ENCODE data around the gene PGAM1. TPM values are rescaled to one million over a fixed set of nuclear protein-coding genes. Genes with fewer than 3 reads are reported as not detected.

The PGAM1 gene
- total and polyA plus RNA-seq, 2 of the 4 experiments (the other 2 are of a cell fraction), result 686 to 841 TPM

GRCh38 chr10:97434055-97434454 lies 8.1 kb downstream of the PGAM1 start:
- ATAC-seq (ENCODE audit: low read depth), result peak; percentile 66

More at GRCh38 chr10:97434055-97434454, 8.1 kb downstream of the PGAM1 start:
- Histone ChIP-seq H3K4me1 (ENCODE audit: control insufficient read depth, insufficient read depth, low read length) (no peaks in the 10 kb centered on the region), H4K8ac (ENCODE audit: low read depth in 2 of 2, low read length in 2 of 2) (no peak overlapping the region), H3K9ac (ENCODE audit: low read depth, low read length) (no peak overlapping the region), H3K36me3 (ENCODE audit: control insufficient read depth, insufficient read depth, low read length) (peaks cover 44% of the 10 kb centered on the region), H3K9me1 (ENCODE audit: insufficient read depth, low read length) (no peaks in the 10 kb centered on the region), H3K56ac (ENCODE audit: extremely low read depth, insufficient read depth, low read length) (no peak overlapping the region), H3K4me3 (ENCODE audit: insufficient read depth, low read depth, low read length) (no peak overlapping the region), H2BK20ac (ENCODE audit: low read depth, low read length) (no peak overlapping the region), H3K79me1 (ENCODE audit: low read depth in 1 of 2, low read length in 2 of 2) (peaks cover 3 to 19% of the 10 kb centered on the region in 2 experiments; a peak in 2 of 4 replicates), H2BK120ac (ENCODE audit: low read depth, low read length) (no peak overlapping the region), H2BK5ac (ENCODE audit: low read depth, low read length, poor library complexity, severe bottlenecking) (no peak overlapping the region), H3K14ac (replicated peaks; ENCODE audit: low read depth, low read length) (no peak overlapping the region), H3K9me3 (ENCODE audit: control insufficient read depth, insufficient read depth, low read length) (no peaks in the 10 kb centered on the region), H2AK5ac (ENCODE audit: low read depth, low read length) (no peak overlapping the region), H3K18ac (ENCODE audit: low read depth, low read length) (no peak overlapping the region), H3K23ac (ENCODE audit: low read depth, low read length) (no peak overlapping the region), H2BK15ac (ENCODE audit: low read depth, low read length) (no peak overlapping the region), H3K27me3 (ENCODE audit: control insufficient read depth, insufficient read depth, low read length) (no peaks in the 10 kb centered on the region), H4K20me1 (ENCODE audit: insufficient read depth, low read length) (peaks cover 22% of the 10 kb centered on the region), H3K4me2 (ENCODE audit: low read depth, low read length) (no peak overlapping the region), H3K27ac (ENCODE audit: insufficient read depth, low read length) (no peak overlapping the region), H4K5ac (ENCODE audit: low read depth, low read length) (no peak overlapping the region), H3K4ac (ENCODE audit: low read depth, low read length) (no peak overlapping the region), H4K91ac (ENCODE audit: insufficient read depth, low read depth, low read length) (no peak overlapping the region), H2AK9ac (replicated peaks; ENCODE audit: low read depth, low read length, poor library complexity) (no peak overlapping the region), H2AFZ (replicated peaks; ENCODE audit: low read length, poor library complexity) (no peak overlapping the region)
- dilution Hi-C loops (cut with HindIII; ENCODE audit: low sequenced_read_pairs, unreplicated experiment) (no loop called here), intact Hi-C loops (cut with micrococcal nuclease) (no loop called here), in situ Hi-C loops (cut with MboI; ENCODE audit: low sequenced_read_pairs) (no loop called here)
- no TSS peak for BruUV-seq (replicated peaks)
- POLR2A ChIA-PET (ENCODE audit: unreplicated experiment), result no interaction called here
- DNase-seq, result no peak
- no peak for TF ChIP-seq BHLHE40 (IDR thresholded peaks at IDR 0.05; ENCODE audit: low read depth, low read length)
- TF ChIP-seq SMC3 (IDR thresholded peaks at IDR 0.05; ENCODE audit: low read depth, low read length), result no peak
- TF ChIP-seq USF2 (IDR thresholded peaks at IDR 0.05; ENCODE audit: low read depth, low read length), result no peak
- TF ChIP-seq MAFK (IDR thresholded peaks at IDR 0.05; ENCODE audit: low read depth, low read length), result no peak
- no peak for TF ChIP-seq NFE2L2 (IDR thresholded peaks at IDR 0.05; ENCODE audit: low read depth, low read length)
- no peak for TF ChIP-seq RFX5 (IDR thresholded peaks at IDR 0.05; ENCODE audit: low read depth, low read length)
- no peak for TF ChIP-seq FOS (IDR thresholded peaks at IDR 0.05; ENCODE audit: low read depth, low read length)
- TF ChIP-seq, protein P1, sequence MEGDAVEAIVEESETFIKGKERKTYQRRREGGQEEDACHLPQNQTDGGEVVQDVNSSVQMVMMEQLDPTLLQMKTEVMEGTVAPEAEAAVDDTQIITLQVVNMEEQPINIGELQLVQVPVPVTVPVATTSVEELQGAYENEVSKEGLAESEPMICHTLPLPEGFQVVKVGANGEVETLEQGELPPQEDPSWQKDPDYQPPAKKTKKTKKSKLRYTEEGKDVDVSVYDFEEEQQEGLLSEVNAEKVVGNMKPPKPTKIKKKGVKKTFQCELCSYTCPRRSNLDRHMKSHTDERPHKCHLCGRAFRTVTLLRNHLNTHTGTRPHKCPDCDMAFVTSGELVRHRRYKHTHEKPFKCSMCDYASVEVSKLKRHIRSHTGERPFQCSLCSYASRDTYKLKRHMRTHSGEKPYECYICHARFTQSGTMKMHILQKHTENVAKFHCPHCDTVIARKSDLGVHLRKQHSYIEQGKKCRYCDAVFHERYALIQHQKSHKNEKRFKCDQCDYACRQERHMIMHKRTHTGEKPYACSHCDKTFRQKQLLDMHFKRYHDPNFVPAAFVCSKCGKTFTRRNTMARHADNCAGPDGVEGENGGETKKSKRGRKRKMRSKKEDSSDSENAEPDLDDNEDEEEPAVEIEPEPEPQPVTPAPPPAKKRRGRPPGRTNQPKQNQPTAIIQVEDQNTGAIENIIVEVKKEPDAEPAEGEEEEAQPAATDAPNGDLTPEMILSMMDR (conservative IDR thresholded peaks at IDR 0.05; ENCODE audit: low read depth, low read length), result no peak
- no peak for TF ChIP-seq CHD1 (IDR thresholded peaks at IDR 0.05; ENCODE audit: low read depth, low read length)
- no peak for TF ChIP-seq POLR2A (IDR thresholded peaks at IDR 0.05; ENCODE audit: low read depth, low read length)
- no peak for TF ChIP-seq MAZ (IDR thresholded peaks at IDR 0.05; ENCODE audit: borderline replicate concordance, low read depth, low read length)
- TF ChIP-seq ELK1 (IDR thresholded peaks at IDR 0.05; ENCODE audit: borderline replicate concordance, low read depth, low read length), result no peak
- TF ChIP-seq CEBPB (IDR thresholded peaks at IDR 0.05; ENCODE audit: low read depth, low read length), result no peak
- CTCF ChIA-PET, result interaction anchor here (1.0 kb wide), 1 partner anchor 23 kb away, joined by 3 read pairs; no protein-coding TSS in a partner anchor
